A549 treated with Mapracorat at 1 μM for 4 hours (cell line): ENCODE measurements around the gene NUP153. TPM values are rescaled to one million over a fixed set of nuclear protein-coding genes. Genes with fewer than 3 reads are reported as not detected.

Experiments used
- total RNA-seq: library from RNA; stranded (reverse); fragments of 200-300 nt; extraction: Qiagen RNA extraction; gene quantifications from 5 replicates; pipeline ENCODE4 v1.2.3, GENCODE V29; 2022

Gene NUP153
- total RNA-seq: 27.5 to 32.9 TPM (median 29.4 TPM) in 5 replicates

DNA sequence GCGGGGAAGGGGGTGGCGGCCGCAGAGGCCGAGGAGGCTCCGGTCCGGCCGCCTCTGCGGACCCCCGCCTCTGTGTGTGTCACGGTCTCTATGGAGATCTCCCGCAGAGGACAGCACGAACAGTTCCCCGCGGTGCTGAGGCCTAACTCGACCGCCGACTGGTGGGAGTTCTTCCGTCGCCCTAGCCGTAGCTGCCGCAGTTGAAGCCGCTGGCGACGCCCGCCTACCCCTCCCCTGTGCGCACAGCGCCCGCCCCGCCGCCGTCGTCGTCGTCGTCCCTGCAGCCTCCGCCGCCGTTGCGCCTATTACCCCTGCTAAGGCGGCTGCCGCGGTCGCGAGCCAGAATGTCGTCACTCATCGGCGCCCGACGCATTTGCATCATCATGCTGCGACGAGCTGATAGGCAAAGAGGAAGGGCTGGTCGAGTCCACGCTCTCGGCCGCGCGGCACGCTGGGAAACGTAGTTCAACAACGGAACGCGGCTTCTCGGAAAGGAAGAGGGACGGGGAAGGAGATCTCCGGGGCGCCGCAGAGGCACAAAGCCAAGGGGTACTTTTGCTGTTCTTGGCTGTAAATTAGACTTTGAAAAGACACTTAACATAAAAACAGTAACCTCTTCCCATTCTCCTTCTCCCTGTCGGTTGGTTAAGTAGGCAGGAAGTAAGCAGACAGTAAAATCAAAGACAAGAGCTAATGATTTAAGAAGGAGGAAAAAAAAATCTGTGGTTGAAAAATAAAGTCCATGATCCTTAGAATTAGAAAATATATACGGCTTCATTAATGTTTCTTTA lies at the start of gene NUP153:
TSS of gene NUP153 (minus strand) at position 346 of the 791 bp plus-strand sequence. CDS start 538 bp downstream, outside the sequence.

DNA sequence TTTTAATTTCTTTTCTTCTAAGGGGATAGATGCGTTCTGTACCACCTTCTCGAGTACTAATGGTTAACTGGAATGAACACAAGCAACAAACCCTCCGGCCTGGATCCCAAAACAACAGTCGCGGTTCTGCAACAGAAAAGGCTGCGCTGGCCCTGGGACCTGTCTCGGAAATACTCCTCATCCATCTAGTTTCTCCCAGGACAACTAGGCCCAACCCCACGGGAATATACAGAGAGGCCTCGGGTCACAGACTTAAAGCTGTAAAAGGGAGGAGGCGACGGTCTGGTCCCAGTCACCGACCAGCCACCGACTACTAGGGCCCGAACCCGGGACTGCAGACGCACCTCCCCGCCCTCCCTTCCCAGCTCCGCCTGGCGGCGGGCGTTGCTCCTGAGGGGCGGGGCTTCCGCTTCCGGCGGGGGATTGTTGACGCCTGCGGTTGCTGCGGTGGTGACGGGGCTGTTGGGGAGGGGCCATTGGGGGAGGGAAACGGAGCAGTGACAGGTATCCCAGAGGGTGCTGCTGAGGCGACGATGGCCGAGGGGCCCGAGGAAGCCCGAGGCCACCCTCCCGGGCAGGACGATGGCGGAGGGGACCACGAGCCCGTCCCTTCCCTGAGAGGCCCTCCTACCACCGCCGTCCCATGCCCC lies 106.7 kb downstream of the NUP153 start, which contains the start of gene FAM8A1:
TSS of gene FAM8A1 (plus strand) at position 426 of the 650 bp plus-strand sequence. CDS start at position 534, 108 bp downstream.

Other genes with a start within 250 kb of the NUP153 start
- gene FAM8A1, start 106.6 kb downstream of the NUP153 start, total RNA-seq: 3.6 to 5.0 TPM (median 4.2 TPM) in 5 replicates